NCI-H2196 treated with DMSO at 0.1 percent for 48 hours (cell line): Measurements from ENCODE around the gene SMOC1.

Experiments
- DNase-seq: peaks from one replicate; lab custom pipeline; 2025; ENCODE audit not compliant: unreplicated experiment; lab: John Stamatoyannopoulos, UW

SMOC1 gene

GRCh38 chr14:69938751-69939150, 59.5 kb downstream of the SMOC1 start:
- no peak for DNase-seq

- no peak for DNase-seq
These were observed 62.8 kb downstream of the SMOC1 start for GRCh38 chr14:69941768-69942742.

- no peak for DNase-seq
These were observed 64.0 kb downstream of the SMOC1 start for GRCh38 chr14:69943084-69943780.

- no peak for DNase-seq
These were observed 66.1 kb downstream of the SMOC1 start for GRCh38 chr14:69945347-69945746.

- peak; percentile 70 for DNase-seq
These were observed 66.7 kb downstream of the SMOC1 start for GRCh38 chr14:69945912-69946311.

GRCh38 chr14:69948351-69948750, 69.1 kb downstream of the SMOC1 start:
- DNase-seq, result no peak

- DNase-seq, result no peak
These were observed 72.0 kb downstream of the SMOC1 start for GRCh38 chr14:69951263-69951662.

- DNase-seq, result no peak
These were observed 72.7 kb downstream of the SMOC1 start for GRCh38 chr14:69951935-69952334.

GRCh38 chr14:69953266-69953915, 74.2 kb downstream of the SMOC1 start:
- no peak for DNase-seq

- DNase-seq, result no peak
These were observed 76.9 kb downstream of the SMOC1 start for GRCh38 chr14:69955855-69956845.

- no peak for DNase-seq
These were observed 77.8 kb downstream of the SMOC1 start for GRCh38 chr14:69956970-69957369.

- DNase-seq, result no peak
These were observed 78.8 kb downstream of the SMOC1 start for GRCh38 chr14:69957986-69958385.

GRCh38 chr14:69959136-69959535, 79.9 kb downstream of the SMOC1 start:
- no peak for DNase-seq

- no peak for DNase-seq
These were observed 81.1 kb downstream of the SMOC1 start for GRCh38 chr14:69960296-69960695.

- DNase-seq, result no peak
These were observed 84.8 kb downstream of the SMOC1 start for GRCh38 chr14:69963966-69964365.

- DNase-seq, result no peak
These were observed 85.6 kb downstream of the SMOC1 start for GRCh38 chr14:69964841-69965240.

GRCh38 chr14:69968132-69968531, 88.9 kb downstream of the SMOC1 start:
- no peak for DNase-seq

- no peak for DNase-seq
These were observed 89.5 kb downstream of the SMOC1 start for GRCh38 chr14:69968681-69969080.

GRCh38 chr14:69972755-69973154, 93.5 kb downstream of the SMOC1 start:
- DNase-seq, result no peak

GRCh38 chr14:69973846-69974245, 94.6 kb downstream of the SMOC1 start:
- DNase-seq, result no peak
